Ishikawa (cell line): ENCODE measurements around the gene ZNF341.

Source experiments
- CEBPB ChIP-seq: IDR thresholded peaks from 2 replicates; pipeline ENCODE4 v1.6.1; 2012
- CREB1 ChIP-seq: IDR thresholded peaks from 2 replicates; pipeline ENCODE4 v1.6.1; 2012; ENCODE audit warnings: low read depth
- EGR1 ChIP-seq: IDR thresholded peaks from 2 replicates; pipeline ENCODE4 v1.6.1; 2012
- EP300 ChIP-seq: IDR thresholded peaks from 2 replicates; pipeline ENCODE4 v1.6.1; 2012; ENCODE audit warnings: borderline replicate concordance
- FOXM1 ChIP-seq: IDR thresholded peaks from 2 replicates; pipeline ENCODE4 v1.6.1; 2012; ENCODE audit warnings: low read depth, borderline replicate concordance
- NFIC ChIP-seq: IDR thresholded peaks from 2 replicates; pipeline ENCODE4 v1.6.1; 2012
- RAD21 ChIP-seq: IDR thresholded peaks from 2 replicates; pipeline ENCODE4 v1.6.1; 2012; ENCODE audit warnings: low read depth
- REST ChIP-seq: IDR thresholded peaks from 2 replicates; pipeline ENCODE4 v1.6.1; 2012; ENCODE audit warnings: low read depth, mild to moderate bottlenecking
- TAF1 ChIP-seq: IDR thresholded peaks from 2 replicates; pipeline ENCODE4 v1.6.1; 2012; ENCODE audit warnings: low read depth, mild to moderate bottlenecking
- TCF12 ChIP-seq: IDR thresholded peaks from 2 replicates; pipeline ENCODE4 v1.6.1; 2012; ENCODE audit warnings: low read depth
- TEAD4 ChIP-seq: IDR thresholded peaks from 2 replicates; pipeline ENCODE4 v1.6.1; 2012
- USF1 ChIP-seq: IDR thresholded peaks from 2 replicates; pipeline ENCODE4 v1.6.1; 2012
- YY1 ChIP-seq: IDR thresholded peaks from 2 replicates; pipeline ENCODE4 v1.6.1; 2012; ENCODE audit warnings: low read depth
- ZBTB7A ChIP-seq: IDR thresholded peaks from 2 replicates; pipeline ENCODE4 v1.6.1; 2012; ENCODE audit warnings: low read depth
- TF ChIP-seq, protein P1 (sequence below): IDR thresholded peaks from 2 replicates; pipeline ENCODE4 v1.6.1; 2012

Gene ZNF341

DNA sequence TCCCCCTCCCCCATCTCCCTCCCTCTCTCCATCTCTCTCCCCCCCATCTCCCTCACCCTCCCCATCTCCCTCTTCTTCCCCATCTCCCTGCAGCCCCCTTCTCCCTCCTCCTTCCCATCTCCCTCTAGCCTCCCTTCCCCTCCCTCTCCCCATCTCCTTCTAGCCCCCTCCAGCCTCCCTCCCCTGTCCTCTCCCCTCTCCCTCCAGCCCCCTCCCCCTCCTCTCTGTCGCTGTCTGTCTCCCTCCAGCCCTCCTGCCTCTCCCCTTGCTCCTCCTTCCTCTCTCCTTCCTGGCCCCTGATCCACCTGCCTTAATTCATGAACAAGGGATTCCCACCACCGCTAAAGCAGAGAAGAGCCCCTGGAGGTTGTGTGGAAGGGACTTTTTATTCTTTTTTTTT lies 52.4 kb downstream of the ZNF341 start:
- no peak for TF ChIP-seq CREB1
- TF ChIP-seq CEBPB = no peak
- TF ChIP-seq REST = no peak
- TF ChIP-seq NFIC = no peak
- no peak for TF ChIP-seq TAF1
- TF ChIP-seq EGR1 = no peak
- TF ChIP-seq TCF12 = no peak
- TF ChIP-seq TEAD4 = no peak
- TF ChIP-seq EP300 = no peak
- no peak for TF ChIP-seq USF1
- no peak for TF ChIP-seq FOXM1
- TF ChIP-seq ZBTB7A = no peak
- TF ChIP-seq RAD21 = no peak
- TF ChIP-seq, protein P1, sequence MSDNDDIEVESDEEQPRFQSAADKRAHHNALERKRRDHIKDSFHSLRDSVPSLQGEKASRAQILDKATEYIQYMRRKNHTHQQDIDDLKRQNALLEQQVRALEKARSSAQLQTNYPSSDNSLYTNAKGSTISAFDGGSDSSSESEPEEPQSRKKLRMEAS = no peak
- TF ChIP-seq YY1 = no peak

DNA sequence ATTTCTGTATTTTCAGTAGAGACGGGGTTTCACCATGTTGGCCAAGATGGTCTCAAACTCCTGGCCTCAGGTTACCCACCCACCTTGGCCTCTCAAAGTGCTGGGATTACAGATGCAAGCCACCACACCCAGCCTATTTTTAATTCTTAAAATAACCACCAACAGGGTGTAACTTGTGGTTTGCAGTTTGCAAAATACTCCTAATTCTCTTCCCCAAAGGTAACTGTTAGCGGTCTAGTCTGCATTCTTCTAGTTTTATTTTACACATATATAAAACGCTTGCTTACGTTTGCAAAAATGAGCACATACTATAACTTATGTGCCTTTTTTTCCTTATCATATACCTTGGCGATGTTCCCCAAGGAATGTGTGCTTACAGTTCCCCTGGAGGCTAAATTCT lies 53.7 kb downstream of the ZNF341 start:
- TF ChIP-seq REST (no peak), TEAD4 (no peak), CEBPB (no peak), EP300 (no peak)
- TF ChIP-seq, protein P1 = no peak

DNA sequence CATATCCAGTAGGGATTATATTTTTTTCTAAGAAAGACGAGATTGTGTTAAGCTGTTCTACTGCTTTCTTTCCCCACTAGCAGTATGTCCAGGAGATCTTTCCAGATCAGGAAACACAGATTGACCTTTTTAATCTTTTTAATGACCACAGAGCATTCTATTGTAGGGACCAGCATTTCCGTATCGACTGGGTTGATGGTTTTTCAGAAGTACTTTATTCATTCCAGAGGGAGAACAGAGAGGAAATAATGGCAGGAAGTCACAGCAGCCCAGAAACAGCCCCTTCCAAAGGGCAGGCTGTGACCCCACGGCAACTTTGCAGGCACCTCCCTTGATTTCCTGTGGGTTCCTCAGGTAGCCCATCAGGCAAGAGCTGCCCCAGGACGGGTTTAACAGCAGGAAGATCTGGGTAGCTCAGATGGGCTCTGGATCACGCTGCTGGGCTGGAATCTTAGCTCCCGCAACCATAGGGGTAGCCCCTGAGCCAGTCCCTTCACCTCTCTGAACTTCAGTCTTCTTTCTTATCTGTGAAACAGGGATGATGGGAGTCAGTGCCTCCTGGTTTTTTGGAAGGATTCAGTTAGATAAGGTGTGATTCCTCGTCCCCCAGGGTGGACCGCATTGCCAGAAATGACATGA lies 55.6 kb downstream of the ZNF341 start:
- TF ChIP-seq USF1 (no peak), REST (no peak), ZBTB7A (no peak), CEBPB (no peak), TAF1 (no peak), FOXM1 (no peak), NFIC (no peak), TCF12 (no peak), CREB1 (no peak), RAD21 (no peak), EP300 (no peak)
- TF ChIP-seq, protein P1 = no peak

DNA sequence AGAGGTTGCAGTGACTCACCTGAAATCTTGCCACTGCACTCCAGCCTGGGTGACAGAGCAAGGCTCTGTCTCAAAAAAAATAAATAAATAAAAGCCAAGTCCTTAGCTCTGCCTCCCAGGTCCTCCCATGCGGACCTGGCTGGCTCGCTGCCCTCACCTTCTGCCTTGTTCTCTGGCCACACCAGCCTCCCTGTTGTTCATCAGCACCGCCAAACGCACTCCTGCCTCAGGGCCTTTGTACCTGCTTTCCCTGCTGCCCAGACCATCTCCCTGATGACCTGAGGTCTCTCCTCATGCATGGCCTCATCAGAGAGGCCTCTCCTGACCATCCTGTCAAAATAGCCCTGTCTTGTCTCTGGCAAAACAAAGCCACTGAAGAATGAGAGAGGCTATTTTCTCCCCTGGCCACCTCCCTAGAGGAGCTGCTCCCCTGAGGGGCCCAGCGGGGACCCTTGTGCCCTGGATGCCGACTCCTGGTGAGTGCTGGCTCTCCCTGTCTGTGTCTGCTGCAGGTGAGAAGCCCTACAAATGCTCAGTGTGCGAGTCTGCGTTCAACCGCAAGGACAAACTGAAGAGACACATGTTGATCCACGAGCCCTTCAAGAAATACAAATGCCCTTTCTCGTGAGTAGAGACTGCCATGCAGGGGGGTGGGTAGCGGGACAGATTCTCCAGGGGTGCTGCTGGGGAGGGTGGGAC lies 56.7 kb downstream of the ZNF341 start:
- no peak for TF ChIP-seq RAD21
- no peak for TF ChIP-seq TEAD4
- TF ChIP-seq YY1 = no peak
- no peak for TF ChIP-seq CREB1
- no peak for TF ChIP-seq CEBPB
- no peak for TF ChIP-seq FOXM1
- TF ChIP-seq TCF12 = no peak
- no peak for TF ChIP-seq REST
- TF ChIP-seq USF1 = no peak
